Measurements from ENCODE around the gene TUBGCP2. TPM values are rescaled to one million over a fixed set of nuclear protein-coding genes. Genes with fewer than 3 reads are reported as not detected.

The TUBGCP2 gene
- total and polyA plus RNA-seq, 9 of the 15 experiments (the other 6 are each of a cell fraction or from before 2014, with no cell fraction given), result 4.3 to 56.6 (median 28.4) TPM

DNA sequence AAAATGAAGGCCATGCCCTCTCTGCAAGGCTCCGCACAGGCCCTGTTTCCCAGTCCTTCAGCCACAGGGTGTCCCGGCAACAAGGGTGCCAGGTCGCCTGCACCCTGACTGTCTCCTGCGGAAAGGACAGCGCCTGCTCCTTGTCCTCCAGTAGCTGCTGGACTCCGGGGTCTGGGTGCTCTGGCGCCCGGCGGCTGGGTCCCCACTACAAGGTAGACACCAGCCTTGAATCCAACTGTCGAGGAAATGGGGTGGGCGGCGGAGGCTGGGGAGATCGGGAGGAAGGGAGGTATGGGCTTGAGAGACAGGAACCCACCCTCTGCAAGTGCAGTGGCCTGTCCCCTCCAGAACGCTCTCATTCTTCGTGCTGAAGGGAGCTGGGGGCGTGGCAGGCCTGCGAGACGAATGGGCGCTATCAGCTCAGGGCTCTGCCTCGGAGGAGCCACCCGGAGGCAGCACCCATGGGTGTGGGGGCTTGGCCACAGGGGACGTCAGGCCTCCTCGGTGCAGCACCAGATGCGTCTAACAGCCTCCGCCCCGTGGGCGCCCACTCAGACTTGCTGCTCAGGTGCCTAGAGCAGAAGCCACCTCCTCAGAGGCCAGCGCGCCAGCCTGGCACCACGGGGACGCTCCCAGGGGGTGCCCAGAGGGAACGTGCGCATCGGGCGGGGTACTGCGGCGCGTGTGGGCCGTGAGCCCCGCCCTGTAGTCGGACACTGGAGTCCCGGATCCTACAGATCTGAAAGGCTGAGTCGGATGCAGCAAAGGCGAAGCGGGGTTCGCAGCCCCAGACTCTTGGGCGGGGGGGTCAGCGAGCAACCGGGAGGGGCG, 47.6 kb downstream of the TUBGCP2 start (continued):
- TF ChIP-seq, protein P1, sequence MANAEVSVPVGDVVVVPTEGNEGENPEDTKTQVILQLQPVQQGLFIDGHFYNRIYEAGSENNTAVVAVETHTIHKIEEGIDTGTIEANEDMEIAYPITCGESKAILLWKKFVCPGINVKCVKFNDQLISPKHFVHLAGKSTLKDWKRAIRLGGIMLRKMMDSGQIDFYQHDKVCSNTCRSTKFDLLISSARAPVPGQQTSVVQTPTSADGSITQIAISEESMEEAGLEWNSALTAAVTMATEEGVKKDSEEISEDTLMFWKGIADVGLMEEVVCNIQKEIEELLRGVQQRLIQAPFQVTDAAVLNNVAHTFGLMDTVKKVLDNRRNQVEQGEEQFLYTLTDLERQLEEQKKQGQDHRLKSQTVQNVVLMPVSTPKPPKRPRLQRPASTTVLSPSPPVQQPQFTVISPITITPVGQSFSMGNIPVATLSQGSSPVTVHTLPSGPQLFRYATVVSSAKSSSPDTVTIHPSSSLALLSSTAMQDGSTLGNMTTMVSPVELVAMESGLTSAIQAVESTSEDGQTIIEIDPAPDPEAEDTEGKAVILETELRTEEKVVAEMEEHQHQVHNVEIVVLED (CRISPR knock-in tag; IDR thresholded peaks at IDR 0.05), result no peak
- TF ChIP-seq PML (IDR thresholded peaks at IDR 0.05; ENCODE audit: low read length), result no peak

DNA sequence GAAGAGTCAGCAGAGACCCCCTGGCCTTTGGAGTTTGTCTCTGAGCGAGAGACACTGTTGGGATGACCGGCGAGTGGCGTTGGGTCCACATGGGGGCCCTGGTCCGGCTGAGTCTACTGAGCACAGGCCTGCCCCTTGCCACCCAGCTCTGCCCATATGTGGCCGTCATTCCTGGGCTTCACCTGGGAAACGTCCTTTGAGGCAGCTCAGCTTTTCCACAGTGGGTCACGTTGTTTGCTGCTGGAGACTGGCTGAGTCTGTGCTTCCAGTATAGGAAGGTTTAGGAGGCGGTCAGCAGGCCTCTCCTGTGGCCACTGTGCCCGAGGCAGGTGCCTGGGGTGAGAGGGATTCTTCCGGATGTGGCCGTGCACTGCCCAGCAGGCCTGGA, 49.1 kb downstream of the TUBGCP2 start:
- no peaks in the 10 kb centered on the region for H3K79me2 ChIP-seq (ENCODE audit: control insufficient read depth, insufficient read depth, low read length)
- no peak for ATAC-seq
- 0 out of 2 replicates have a peak overlapping the region, but pooled peaks have one; percentile 32 for H2AFZ ChIP-seq (ENCODE audit: low read depth, low read length)
- H3K36me3 ChIP-seq (ENCODE audit: control insufficient read depth, insufficient read depth, low read length), result no peaks in the 10 kb centered on the region
- H3K27ac ChIP-seq (ENCODE audit: extremely low read depth, low read depth, low read length), result no peak overlapping the region
- FAIRE-seq, result no peak
- intact Hi-C loops (cut with micrococcal nuclease), result no loop called here
- no peak for DNase-seq (ENCODE audit: extremely low read depth in 1 of 4, low spot score in 3 of 4)
- no peaks in the 10 kb centered on the region for H3K9me3 ChIP-seq (replicated peaks; ENCODE audit: control insufficient read depth, insufficient read depth, low read depth, low read length)
- no TSS peak for BruUV-seq (replicated peaks)
- POLR2A ChIA-PET, result interaction anchor here (4.6 kb wide), 1 partner anchor 13 kb away, joined by 18 read pairs; no protein-coding TSS in a partner anchor
- no peaks in the 10 kb centered on the region for H3K27me3 ChIP-seq (ENCODE audit: control insufficient read depth in 2 of 2, insufficient read depth in 2 of 2, low read length in 2 of 2)
- WGBS (ENCODE audit: insufficient coverage, low coverage, missing lambda C conversion rate), result 61% methylated on average over 12 of the region's 12 CpGs
- H3K4me1 ChIP-seq (replicated peaks in 1 of 2; ENCODE audit: control insufficient read depth in 2 of 2, insufficient read depth in 2 of 2, low read length in 2 of 2), result peaks cover 2 to 76% of the 10 kb centered on the region in 2 experiments; a peak in 3 of 5 replicates
- H3K4me2 ChIP-seq (ENCODE audit: insufficient read depth, low read length), result no peak overlapping the region
- no peak overlapping the region for H3K9ac ChIP-seq (ENCODE audit: insufficient read depth in 1 of 2, low read depth in 2 of 2, low read length in 2 of 2)
- no peak overlapping the region for H3K4me3 ChIP-seq
- H4K20me1 ChIP-seq (replicated peaks; ENCODE audit: control insufficient read depth, insufficient read depth, low read length), result no peaks in the 10 kb centered on the region
- CTCF ChIA-PET (ENCODE audit: low intra/inter-chr PET ratio), result no interaction called here
- in situ Hi-C loops (cut with MboI), result no loop called here
- TF ChIP-seq RCOR1 (IDR thresholded peaks at IDR 0.05; ENCODE audit: borderline replicate concordance in 1 of 2, low read depth in 2 of 2, low read length in 2 of 2) (no peak), ZNF175 (CRISPR knock-in tag; IDR thresholded peaks at IDR 0.05; ENCODE audit: low read depth) (0 out of 2 replicates have a peak, but pooled peaks have one; percentile 1)
- no peaks in the 10 kb centered on the region for H3K9me1 ChIP-seq (ENCODE audit: control insufficient read depth, insufficient read depth, low read length)
